HG03571 (cell line): ENCODE results near the gene KCTD11.

Experiments used
- ATAC-seq: cut with Tn5 transposase; IDR thresholded peaks from one replicate; pipeline ENCODE4 v1.9.1; 2021; ENCODE audit not compliant: unreplicated experiment

Gene KCTD11

DNA sequence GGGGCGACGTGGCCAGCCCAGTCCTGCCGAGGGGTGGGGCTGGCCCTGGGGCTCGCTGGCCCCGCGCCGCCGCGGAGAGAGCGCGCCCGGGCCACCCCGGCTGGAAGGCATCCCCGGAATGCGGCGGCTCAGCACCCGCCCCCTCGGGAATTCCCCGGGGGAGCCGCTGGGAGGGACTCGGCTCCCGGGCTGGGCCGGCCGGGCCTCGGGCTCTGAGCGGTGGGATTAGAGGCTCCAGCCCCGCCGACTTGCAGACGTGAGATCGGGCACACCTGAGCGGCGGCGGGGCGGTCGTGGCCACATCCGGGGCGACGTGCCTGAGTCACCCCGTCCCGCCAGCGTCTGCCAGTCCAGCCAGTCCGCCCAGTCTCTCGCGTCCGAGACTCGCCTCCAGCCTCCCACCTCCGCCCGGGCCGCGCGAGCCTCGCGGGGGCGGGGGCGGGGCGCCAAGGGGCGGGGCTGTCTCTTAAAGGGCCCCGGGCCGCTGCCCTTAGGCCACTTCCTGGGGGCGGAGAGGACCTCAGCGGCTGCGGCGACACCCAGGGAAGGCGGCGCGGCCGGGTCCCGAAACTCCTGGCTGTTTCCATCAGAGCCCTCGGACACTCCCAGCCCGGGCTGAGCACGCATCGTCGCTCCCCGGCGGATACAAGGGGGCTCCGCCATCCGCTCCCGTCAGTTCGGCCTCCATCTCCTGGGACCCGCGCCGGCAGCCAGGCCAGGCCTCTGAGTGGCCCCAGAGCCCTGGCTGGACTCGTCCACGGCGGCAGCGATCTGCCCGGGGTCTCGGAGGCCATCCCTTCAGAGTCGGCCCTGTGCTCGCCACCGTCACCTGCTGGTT lies at the start of gene KCTD11:
Gene KCTD11 (plus strand): TSS at position 498 of the 838 bp plus-strand sequence.
- peak; percentile 44 for ATAC-seq

DNA sequence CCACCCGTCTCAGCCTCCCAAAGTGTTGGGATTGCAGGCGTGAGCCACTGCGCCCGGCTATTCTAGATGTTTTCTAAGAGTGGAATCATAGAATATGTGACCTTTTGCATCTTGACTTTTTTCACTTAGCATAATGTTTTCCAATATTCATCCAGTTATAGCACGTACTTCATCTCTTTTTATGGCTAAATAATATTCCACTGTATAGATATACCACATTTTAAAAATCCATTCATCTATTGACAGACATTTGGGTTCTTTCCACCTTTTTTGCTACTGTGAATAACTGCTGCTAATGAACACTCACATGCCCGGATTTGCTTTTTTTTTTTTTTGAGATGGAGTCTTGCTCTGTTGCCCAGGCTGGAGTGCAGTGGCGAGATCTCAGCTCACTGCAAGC lies 47.8 kb upstream of the KCTD11 start:
- no peak for ATAC-seq

DNA sequence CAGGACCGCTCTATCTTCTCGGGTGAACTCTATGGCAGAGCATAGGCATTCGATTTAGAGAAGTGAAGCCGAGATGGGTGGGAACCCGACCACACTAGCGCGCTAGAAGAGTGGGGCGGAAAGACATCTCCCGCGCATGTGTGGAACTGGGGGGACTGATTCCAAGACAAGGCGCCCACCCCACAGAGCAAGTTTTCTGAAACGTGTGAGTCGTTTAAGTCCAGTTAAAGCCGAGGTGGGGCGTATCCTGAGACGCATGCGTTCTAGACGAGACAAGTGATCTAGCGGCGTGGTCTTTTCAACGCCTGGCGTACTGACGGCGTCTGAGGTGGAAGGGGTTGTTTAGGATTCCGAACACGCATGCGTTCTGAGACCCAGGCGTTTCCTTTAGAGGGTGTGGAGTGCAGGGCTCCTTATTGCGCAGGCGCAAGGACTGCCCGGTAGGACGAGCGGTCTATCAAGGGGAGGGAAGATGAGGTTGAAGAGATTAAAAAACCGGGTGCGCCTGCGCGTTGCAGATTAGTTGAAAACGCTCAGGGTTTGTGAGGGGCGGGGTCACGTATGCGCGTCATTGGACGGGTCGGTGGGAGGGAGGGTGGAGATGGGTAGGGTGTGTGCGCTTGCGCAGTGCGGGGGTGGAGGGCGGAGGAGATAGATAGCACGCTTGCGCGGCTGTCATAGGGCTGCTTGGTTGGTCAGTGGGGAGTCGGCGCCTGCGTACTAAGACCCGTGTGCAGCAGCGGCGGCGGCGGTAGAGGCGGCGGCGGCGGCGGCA lies 44.9 kb upstream of the KCTD11 start, which contains the start of gene EIF5A:
Gene EIF5A (plus strand): TSS at position 718 of the 775 bp plus-strand sequence. CDS start 2,008 bp downstream, outside the sequence.
- peak; percentile 68 for ATAC-seq

DNA sequence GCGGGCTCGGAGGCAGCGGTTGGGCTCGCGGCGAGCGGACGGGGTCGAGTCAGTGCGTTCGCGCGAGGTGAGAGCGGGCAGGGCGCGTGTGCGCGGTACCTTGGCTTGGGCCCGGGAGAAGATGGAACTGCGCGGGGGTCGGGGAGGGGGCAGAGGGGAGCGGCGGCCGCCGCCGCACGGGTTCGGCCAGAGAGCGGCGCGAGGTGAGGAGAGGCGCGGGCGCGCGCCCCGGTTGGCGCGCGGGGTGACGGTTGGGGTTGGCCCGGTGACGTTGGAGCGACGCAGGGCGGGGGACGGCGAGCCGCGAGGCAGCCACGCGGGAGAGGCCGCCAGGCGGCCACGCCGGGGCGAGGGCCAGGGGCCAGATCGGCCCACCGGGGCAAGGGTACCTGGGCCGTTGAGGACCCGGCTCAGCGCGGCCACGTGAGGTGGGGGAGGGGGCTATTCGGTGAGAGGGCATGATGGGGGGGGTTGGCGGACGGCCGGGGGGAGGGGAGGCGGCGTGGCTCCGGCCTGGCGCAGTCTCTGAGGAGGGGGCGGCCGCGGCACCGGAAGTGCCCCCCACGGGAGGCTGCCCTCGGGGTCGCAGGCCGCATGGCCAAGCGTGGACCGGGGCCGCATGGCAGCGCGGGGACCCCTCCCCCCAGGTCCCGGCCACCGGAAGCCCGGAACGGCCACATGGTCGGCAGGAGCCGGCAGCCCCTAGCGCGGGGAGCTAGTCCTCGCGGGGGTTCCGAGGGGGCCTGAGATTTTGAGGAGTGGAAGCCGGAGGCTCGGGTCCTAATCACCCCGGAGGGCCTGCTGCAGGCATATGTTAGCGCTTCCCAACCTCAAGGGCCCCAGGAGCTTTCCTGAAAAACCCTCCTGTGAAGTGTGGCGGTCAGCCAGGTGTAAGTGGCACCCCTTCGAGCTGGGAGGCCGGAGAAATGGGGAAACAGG lies 44.0 kb upstream of the KCTD11 start:
- no peak for ATAC-seq

DNA sequence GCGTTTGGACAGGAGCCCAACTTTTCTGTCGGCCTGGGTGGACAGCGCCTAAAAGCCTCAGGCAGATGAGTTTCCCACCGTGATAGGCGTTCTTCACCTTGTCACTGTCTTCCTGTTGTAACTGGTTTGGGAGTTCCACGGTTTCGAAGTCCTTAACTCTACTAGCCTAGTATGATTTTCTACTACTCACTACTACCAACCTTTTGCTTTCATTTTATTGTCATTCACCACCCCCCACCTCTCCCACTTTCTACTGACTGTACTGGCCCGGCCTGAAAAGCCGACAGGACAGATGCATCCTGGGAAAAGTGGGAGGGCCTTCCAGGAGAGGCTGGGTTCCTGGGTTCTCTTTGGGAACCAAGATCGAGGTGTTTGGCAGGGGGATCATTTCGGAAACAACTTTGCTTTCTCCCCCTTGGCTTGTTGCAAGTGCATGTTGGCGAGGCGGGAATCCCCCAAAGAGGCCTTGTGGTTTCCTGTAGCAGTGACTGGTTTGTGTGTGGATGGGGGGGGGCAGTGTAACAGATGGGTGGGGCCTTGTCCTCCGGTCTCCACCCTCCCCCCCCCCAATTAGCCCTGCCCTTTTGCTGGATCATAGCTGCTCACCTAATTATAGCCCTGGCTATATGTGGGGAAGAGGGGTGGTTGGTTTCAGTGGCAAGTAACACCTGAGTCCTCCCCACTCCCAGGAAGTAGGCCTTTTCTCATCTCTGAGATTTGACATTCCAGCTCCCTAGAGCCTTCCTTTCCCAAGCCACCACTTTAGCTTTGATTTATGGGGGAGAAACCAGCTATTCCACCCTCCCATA lies 43.1 kb upstream of the KCTD11 start:
- ATAC-seq: no peak

DNA sequence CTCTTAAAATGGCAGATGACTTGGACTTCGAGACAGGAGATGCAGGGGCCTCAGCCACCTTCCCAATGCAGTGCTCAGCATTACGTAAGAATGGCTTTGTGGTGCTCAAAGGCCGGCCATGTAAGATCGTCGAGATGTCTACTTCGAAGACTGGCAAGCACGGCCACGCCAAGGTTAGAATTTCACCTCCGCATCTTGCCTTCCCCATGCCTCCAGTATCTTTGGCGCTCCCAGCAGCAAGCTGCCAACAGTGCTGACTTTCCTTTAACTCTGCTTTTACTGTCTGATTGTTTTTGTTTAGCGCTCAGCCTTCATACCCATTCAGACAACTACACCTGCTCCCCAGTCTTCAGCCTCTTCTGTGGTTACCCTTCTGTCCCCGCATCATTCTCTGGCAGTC lies 42.3 kb upstream of the KCTD11 start:
- no peak for ATAC-seq

DNA sequence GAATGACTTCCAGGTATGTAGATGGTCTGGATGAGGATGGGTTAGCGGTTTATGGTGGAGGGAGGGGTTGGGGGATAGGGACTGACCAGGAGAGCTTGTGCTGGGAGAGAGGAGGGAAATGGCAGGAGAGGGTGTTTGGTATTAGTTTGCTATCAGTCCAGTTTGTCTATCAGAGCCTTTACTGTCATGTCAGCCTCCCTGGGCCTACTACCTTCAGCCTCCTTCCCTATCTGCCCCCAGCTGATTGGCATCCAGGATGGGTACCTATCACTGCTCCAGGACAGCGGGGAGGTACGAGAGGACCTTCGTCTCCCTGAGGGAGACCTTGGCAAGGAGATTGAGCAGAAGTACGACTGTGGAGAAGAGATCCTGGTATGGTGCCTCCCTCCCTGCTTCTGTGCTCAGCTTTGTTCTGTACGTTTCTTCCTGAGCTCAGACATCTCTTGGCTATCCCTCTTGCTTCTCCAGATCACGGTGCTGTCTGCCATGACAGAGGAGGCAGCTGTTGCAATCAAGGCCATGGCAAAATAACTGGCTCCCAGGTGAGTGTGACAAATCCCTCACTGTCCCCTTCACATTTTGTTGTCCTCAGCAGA lies 40.8 kb upstream of the KCTD11 start:
- ATAC-seq: no peak

DNA sequence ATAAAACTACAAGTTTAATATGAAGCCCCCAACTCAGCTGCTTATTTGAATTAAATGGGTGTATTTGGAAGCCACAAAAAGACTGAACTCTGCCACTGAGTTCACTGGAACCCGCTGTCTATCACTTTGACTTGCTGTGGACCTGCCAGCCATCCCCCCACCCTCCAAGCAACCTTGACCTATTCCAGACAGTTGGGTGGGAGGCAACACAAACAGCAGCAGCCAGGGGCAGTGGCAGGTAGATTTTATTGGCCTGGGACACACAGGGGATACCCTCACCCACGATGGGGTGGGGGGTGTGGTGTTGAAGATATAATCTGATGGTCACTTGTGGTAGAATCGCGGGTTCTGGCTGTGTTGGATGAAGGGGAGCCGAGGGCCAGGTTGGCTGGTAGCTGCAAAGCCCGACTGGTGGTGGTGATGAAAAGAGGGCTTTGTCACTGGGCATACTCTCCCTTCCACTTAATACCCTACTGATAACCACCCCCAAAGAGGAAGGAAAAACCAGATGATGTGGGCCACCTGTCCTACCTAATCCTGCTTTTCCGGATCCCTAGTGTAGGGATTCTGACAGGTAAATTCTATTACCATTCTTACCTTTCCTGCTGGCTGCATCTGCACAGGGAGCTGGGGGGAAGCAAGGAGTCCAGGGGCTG lies 39.4 kb upstream of the KCTD11 start:
- no peak for ATAC-seq

DNA sequence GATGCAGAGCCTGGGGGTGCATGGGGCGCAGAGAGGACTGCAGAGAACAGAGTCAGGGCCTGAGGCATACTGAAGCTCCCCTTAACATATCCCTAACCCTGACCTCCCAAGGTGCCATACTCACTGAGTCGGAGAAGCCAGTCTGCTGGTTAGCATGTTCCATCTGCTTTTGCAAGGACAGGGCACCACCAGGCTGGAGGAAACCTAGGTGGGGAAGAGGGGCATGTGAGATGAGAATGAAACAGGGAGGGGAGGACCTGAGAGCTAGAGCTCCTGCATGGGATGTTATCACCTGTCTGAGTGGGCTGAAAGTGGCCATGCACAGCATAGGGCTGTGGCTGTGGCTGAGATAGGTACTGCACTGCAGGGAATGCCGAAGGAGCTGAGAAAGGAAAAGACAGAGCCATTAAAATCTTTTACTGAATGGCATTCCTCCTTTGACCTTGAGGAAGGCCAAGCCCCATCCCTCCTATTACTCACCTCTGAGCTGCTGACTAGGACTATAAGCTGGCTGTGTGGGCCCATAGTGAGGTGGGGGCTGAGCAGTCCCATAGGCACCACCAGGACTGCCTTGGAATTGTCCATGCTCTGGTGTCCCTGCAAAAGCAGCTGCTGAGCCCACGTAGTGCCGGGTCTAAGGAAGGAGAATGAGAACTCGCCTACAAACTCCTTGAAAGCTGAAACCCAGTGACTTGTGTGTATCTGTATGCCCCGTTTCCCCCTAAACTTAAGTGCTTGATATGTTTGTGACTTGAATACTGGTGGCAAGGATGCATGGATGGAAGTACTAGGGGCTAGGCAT lies 38.7 kb upstream of the KCTD11 start:
- no peak for ATAC-seq

DNA sequence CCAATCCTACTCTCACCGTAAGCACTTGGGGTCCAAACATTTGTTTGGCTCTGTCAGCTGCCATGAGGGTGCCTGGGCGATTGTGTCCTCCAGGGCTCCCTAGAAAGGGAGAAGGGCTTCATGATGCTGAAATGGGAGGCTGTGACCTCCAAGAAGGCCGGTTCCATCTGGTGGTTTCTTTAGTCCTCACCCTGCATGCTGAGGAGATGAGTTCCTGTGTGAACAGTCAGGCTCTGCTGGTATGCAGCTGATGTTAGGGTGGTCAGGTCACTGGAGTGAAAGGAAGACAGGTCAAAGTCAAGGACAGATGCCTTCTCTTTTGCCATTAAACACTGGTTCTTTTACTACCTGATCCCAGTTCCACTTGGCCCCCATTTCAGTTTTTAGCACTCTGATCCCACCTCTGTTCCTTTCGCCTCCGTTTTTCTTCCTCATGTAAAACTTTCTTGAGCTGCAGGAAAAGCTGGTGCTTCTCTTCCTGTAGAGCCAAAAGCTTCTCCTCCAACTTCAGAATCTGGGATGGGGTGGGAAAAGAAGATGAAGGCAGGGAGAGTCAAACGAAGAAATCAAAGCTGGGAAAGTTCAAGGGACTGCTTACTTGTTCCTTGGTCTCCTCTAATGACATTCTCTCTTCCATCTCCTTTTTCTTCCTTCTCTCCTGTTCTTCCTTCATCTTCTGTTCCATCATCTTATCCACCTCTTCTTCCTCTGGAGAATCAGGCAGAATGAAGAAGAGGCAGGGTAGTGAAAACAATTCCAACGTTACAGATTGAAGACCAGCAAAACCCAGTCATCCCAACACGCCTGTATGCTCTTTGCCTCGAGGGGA lies 37.9 kb upstream of the KCTD11 start:
- ATAC-seq: no peak

DNA sequence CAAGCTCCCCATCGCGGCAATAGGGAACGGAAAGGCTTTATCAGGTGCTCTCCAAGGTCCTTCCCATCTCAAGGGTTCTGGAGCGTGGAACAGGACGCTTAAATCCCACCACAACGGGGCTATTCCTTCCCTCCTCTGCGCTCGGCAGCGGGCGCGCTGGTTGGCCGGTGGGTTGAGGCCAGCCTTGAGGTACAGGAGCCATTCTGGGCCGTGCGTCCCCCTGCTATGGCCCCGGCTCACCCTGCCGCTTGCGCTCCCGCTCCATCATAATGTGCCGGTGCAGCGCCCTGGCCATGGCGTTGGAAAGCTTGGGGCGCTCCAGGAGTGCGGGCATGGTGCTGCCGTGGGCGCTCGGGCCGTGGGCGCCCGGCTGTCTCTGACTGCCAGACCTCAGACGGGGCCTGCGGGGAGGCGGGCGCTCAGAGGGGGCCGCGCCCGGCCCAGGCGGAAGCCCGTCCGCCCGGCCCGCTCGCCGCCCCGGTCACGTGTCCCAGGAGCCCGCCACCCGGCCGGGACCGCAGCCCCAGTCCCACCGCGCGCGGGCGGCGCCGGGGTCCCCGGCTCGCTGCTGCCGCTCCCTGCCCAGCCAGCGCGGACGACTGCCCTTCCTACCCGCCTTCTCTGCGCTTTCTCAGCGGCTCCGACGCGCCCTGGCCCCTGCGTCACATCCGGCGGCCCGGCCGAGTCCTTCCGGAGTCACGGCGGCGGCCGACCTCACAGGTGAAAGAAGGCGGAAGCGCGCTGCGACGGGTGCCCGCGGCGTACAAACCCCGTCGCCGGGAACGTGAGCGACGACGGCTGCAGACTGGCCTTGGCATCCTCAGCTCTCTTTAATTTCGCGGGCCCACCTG lies 37.0 kb upstream of the KCTD11 start, which contains the start of gene GPS2:
Gene GPS2 (minus strand): TSS at position 642 of the 851 bp plus-strand sequence. CDS start 308 bp downstream, at position 334.
- ATAC-seq: peak; percentile 49

DNA sequence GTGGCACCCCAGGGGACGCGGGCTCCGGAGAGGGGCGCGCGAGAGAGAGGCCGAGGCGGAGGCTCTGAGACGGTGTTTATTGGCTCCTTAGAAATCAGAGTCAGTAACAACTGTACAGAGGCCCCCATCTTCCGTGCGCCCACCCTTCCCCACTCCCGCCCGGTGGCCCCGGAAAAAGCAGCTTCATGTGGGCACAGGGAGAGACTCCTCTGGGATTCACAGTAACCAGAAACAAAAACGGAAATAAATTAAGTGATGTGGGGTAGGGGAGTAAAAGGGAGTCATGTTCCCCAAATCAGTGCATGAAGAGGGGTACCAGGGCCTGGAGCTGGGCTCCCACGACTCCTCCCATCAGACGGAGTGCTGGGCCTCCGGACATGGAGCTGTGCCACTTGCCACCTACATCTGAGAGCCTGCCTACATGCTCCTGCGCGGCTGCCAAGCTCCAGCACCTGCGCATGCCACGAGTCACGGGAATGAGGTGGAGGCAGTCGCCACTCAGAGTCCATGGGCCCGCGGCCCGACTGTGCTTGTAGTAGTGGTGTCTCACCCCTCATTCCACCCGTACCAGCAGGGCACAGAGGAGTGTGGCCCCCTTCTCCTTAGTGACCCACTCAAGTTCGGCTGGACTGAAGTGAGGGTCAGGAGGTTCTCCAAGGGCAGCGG lies 36.3 kb upstream of the KCTD11 start:
- ATAC-seq: no peak

DNA sequence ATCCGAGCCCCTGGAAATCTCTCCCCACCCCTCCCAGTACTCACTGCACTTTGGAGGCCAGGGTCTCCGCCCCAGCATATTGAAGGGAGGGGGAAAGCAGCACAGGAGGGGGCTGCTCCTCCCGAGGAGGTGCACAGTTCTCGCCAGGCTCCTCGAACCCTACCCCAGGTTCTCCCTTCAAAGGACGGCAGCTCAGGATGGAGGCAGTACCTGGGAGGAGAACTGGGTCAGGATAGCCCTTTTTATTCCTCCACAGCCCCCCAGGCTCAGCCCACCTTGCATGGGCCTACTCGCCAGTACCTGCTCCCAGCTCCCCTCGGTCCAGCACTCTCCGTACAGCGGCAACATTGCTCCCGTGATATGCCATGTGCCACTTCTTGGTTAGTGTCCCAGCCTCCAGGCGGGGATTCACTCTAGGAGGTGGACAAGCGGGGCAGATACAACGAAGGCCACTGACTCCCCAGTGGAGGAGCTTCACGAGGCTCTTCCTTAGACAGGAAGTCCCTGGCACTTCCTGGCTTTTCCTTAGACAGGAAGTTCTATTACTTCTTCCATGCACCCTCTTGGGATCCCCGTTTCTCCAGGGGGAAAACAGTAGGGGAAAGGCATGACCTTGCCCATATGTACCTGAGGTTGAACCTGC lies 34.7 kb upstream of the KCTD11 start:
- ATAC-seq: no peak

DNA sequence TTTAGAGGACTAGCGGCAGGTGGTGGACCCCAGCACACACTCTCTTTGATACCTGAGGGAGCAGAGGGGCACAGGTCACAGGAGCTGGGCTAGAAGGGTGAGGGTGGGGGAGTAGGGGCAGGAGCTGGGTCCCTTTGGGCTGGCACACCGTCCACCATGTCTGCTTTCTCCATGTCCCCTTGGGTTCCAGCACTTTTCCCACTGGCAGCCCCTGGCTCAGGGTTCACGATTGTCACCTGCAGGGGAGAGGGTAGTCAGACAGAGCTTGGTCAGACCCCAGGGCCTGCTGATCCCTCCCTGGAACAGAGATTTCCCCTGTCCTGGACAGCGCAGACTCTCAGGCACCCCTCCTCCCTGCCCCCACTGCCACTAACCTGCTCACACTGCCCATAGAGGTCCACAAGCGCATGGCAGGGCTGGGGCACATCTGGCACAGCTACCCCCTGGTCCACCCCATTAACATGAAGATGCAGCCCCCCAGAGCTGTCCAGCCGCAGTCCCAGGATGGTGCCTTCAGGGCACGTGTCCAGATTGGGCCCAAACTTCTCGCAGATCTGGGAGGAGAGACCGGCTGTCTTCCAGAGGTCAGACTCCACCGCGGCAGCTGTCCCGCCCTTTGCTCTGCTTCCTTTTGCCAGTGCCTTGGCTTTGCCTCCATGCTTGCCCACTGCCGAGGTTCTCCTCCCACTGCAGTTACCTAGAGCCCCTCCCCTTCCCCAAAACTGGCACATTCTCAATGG lies 33.7 kb upstream of the KCTD11 start:
- no peak for ATAC-seq

DNA sequence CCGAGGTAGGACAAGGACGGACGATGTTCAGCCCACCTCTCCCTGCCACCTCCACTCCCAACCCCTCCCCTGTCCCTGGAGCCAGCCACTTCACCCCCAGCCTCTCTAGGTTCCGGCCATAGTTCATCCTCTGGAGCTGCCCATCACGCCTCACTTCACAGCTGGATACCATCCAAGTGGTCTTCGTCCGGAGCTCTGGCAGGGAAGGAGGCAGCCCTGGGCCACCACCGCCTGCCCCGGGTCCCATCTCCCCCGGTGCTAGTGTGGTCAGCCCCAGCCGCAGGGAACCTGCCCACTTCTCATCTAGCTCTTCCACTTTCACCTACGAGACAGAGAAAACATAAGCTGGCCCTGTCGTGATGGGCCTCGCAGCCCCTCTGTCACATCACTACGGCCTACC lies 30.5 kb upstream of the KCTD11 start:
- no peak for ATAC-seq
